Liver (tissue), 9 donors: ENCODE results near the gene ANKRD11. TPM values are rescaled to one million over a fixed set of nuclear protein-coding genes. Genes with fewer than 3 reads are reported as not detected.

Experiments used
- DNase-seq: peaks from one replicate; pipeline ENCODE4 v3.0.0-alpha.2; 2017; ENCODE audit warnings: low spot score
- H3K27ac ChIP-seq, 2 donors: one replicate each; pipeline ENCODE4 v1.7.0; 2013; ENCODE audit warnings: inconsistent platforms in 2 of 2, low read length in 2 of 2, control low read depth in 1 of 2, low read depth in 1 of 2, mild to moderate bottlenecking in 1 of 2
- H3K27me3 ChIP-seq, 4 donors: one replicate each; pipeline versions ENCODE4 v1.6.1 to v1.7.0; 2013; ENCODE audit warnings: low read length in 3 of 4, inconsistent platforms in 1 of 4, mild to moderate bottlenecking in 1 of 4, moderate library complexity in 1 of 4; ENCODE audit not compliant: control insufficient read depth in 4 of 4, insufficient read depth in 4 of 4
- H3K36me3 ChIP-seq, 4 donors: one replicate each; pipeline versions ENCODE4 v1.6.1 to v1.7.0; 2013; ENCODE audit warnings: low read length in 3 of 4, mild to moderate bottlenecking in 3 of 4, low read depth in 1 of 4, moderate library complexity in 1 of 4; ENCODE audit not compliant: control insufficient read depth in 4 of 4, insufficient read depth in 3 of 4
- H3K4me1 ChIP-seq, 4 donors: one replicate each; pipeline versions ENCODE4 v1.6.1 to v1.7.0; 2013; ENCODE audit warnings: low read length in 3 of 4, mild to moderate bottlenecking in 3 of 4, moderate library complexity in 1 of 4; ENCODE audit not compliant: control insufficient read depth in 4 of 4, insufficient read depth in 4 of 4
- H3K4me3 ChIP-seq, 3 donors: one replicate each; pipeline versions ENCODE4 v1.6.1 to v1.7.0; 2013; ENCODE audit warnings: low read length in 3 of 3, control low read depth in 1 of 3, low read depth in 1 of 3, mild to moderate bottlenecking in 1 of 3
- H3K9ac ChIP-seq, 2 donors: one replicate each; pipeline ENCODE4 v1.7.0; 2013; ENCODE audit warnings: low read length in 2 of 2, mild to moderate bottlenecking in 2 of 2, moderate library complexity in 2 of 2, control low read depth in 1 of 2, low read depth in 1 of 2
- H3K9me3 ChIP-seq, 4 donors: one replicate each; pipeline versions ENCODE4 v1.6.1 to v1.7.0; 2013; ENCODE audit warnings: low read length in 3 of 4; ENCODE audit not compliant: control insufficient read depth in 4 of 4
- EGR1 ChIP-seq, 2 donors: IDR thresholded peaks; 2 replicates each; pipeline ENCODE4 v1.6.1; 2016 to 2018; ENCODE audit warnings: antibody characterized with exemption in 2 of 2, low read depth in 2 of 2
- FOXA1 ChIP-seq: IDR thresholded peaks from 2 replicates; pipeline ENCODE4 v1.6.1; 2016; ENCODE audit warnings: antibody characterized with exemption
- FOXA2 ChIP-seq: IDR thresholded peaks from 2 replicates; pipeline ENCODE4 v1.6.1; 2016; ENCODE audit warnings: antibody characterized with exemption
- HNF4A ChIP-seq, 2 donors: conservative IDR thresholded peaks; 2 replicates each; pipeline ENCODE4 v1.6.1; 2016; ENCODE audit warnings: antibody characterized with exemption in 2 of 2, mild to moderate bottlenecking in 2 of 2
- JUND ChIP-seq, 2 donors: IDR thresholded peaks; 2 replicates each; pipeline ENCODE4 v1.6.1; 2016; ENCODE audit warnings: antibody characterized with exemption in 2 of 2
- NR2F2 ChIP-seq: IDR thresholded peaks from 2 replicates; pipeline ENCODE4 v1.6.1; 2016; ENCODE audit warnings: antibody characterized with exemption
- RAD21 ChIP-seq, 2 donors: IDR thresholded peaks; 2 replicates each; pipeline ENCODE4 v1.6.1; 2016; ENCODE audit warnings: antibody characterized with exemption in 2 of 2, mild to moderate bottlenecking in 2 of 2
- RXRA ChIP-seq, 2 donors: IDR thresholded peaks; 2 replicates each; pipeline ENCODE4 v1.6.1; 2017 to 2018; ENCODE audit warnings: antibody characterized with exemption in 2 of 2, mild to moderate bottlenecking in 1 of 2
- SP1 ChIP-seq: IDR thresholded peaks from 2 replicates; pipeline ENCODE4 v1.6.1; 2018; ENCODE audit warnings: antibody characterized with exemption, mild to moderate bottlenecking
- TAF1 ChIP-seq: conservative IDR thresholded peaks from 2 replicates; pipeline ENCODE4 v1.6.1; 2016; ENCODE audit warnings: antibody characterized with exemption, mild to moderate bottlenecking
- YY1 ChIP-seq: IDR thresholded peaks from 2 replicates; pipeline ENCODE4 v1.6.1; 2016; ENCODE audit warnings: antibody characterized with exemption, mild to moderate bottlenecking
- WGBS: extraction: QIAGEN DNeasy Blood & Tissue Kit; methylation state at CpG from one replicate; pipeline ENCODE4 v1.1.7; 2013; 5-methylcytosine and 5-hydroxymethylcytosine counted together
- polyA plus RNA-seq, 2 donors: library from polyadenylated mRNA; stranded (reverse) in 1 of 2; unstranded in 1 of 2; fragments of 200-250 nt in 1 of 2; fragments of >200 nt in 1 of 2; fragmentation: Nextera tagmentation in 1 of 2; extraction: Ambion mirVana in 1 of 2; gene quantifications; one replicate each; pipeline versions ENCODE4 v1.2.1 to v1.2.3, GENCODE V29; 2013 to 2015
- total RNA-seq, 2 donors: library from RNA; depleted of rRNA; stranded (reverse); fragments of >200 nt; gene quantifications; one replicate each; pipeline ENCODE4 v1.2.3, GENCODE V29; 2014
- TF ChIP-seq, protein P1 (sequence below): IDR thresholded peaks from 2 replicates; pipeline ENCODE4 v1.6.1; 2016; ENCODE audit warnings: antibody characterized with exemption
- TF ChIP-seq, protein P2 (sequence below): IDR thresholded peaks from 2 replicates; pipeline ENCODE4 v1.6.1; 2016; ENCODE audit warnings: antibody characterized with exemption
- TF ChIP-seq, protein P3 (sequence below): IDR thresholded peaks from 2 replicates; pipeline ENCODE4 v1.6.1; 2016; ENCODE audit warnings: antibody characterized with exemption
- TF ChIP-seq, protein P4 (sequence below): fragments of 150-350 bp; IDR thresholded peaks from 2 replicates; pipeline ENCODE4 v1.5.1; 2017; ENCODE audit warnings: improper control_type of control experiment, low read depth, low read length; ENCODE audit not compliant: missing input control
- donor health status: healthy.
- donor health status: healthy.
- donor health status: healthy.
- donor health status: healthy.
- donor health status: healthy.

Gene ANKRD11
- total and polyA plus RNA-seq, 4 donors = 16.3 to 55.1 (median 28.0) TPM

DNA sequence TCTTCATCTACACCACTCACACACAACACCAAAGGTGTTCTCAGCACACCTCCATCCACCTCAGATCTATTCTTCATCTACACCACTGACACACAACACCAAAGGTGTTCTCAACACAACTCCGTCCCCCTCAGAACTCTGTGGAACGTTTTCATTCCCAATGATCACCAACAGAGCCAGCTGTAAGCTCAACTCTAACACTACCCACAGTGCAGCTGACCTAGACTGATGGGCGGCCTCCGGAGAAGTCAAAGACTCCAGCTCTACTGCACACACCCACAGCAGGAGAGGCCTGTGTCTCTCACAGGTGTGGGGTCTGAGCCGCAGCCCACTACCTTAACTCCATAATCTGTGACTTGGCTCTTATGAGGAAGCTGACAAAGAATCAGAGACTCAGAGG lies 50.7 kb downstream of the ANKRD11 start:
- H3K36me3 ChIP-seq = no peaks in the 10 kb centered on the region
- no peak for DNase-seq
- 89% methylated on average over 5 of the region's 5 CpGs for WGBS
- H3K27ac ChIP-seq = no peak overlapping the region
- H3K9me3 ChIP-seq = no peaks in the 10 kb centered on the region
- H3K9ac ChIP-seq = no peak overlapping the region
- no peaks in the 10 kb centered on the region for H3K27me3 ChIP-seq
- TF ChIP-seq TAF1 (no peak), RAD21 (IDR thresholded peaks at IDR 0.05) (no peak), EGR1 (IDR thresholded peaks at IDR 0.05; ENCODE audit: low read depth in 2 of 2) (no peak), YY1 (no peak), JUND (IDR thresholded peaks at IDR 0.05) (no peak), SP1 (no peak), FOXA1 (no peak), HNF4A (conservative IDR thresholded peaks at IDR 0.05) (no peak), NR2F2 (no peak), FOXA2 (no peak)
- TF ChIP-seq, protein P1, sequence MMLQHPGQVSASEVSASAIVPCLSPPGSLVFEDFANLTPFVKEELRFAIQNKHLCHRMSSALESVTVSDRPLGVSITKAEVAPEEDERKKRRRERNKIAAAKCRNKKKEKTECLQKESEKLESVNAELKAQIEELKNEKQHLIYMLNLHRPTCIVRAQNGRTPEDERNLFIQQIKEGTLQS = no peak
- TF ChIP-seq, protein P2, sequence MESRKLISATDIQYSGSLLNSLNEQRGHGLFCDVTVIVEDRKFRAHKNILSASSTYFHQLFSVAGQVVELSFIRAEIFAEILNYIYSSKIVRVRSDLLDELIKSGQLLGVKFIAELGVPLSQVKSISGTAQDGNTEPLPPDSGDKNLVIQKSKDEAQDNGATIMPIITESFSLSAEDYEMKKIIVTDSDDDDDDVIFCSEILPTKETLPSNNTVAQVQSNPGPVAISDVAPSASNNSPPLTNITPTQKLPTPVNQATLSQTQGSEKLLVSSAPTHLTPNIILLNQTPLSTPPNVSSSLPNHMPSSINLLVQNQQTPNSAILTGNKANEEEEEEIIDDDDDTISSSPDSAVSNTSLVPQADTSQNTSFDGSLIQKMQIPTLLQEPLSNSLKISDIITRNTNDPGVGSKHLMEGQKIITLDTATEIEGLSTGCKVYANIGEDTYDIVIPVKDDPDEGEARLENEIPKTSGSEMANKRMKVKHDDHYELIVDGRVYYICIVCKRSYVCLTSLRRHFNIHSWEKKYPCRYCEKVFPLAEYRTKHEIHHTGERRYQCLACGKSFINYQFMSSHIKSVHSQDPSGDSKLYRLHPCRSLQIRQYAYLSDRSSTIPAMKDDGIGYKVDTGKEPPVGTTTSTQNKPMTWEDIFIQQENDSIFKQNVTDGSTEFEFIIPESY = no peak
- TF ChIP-seq, protein P3, sequence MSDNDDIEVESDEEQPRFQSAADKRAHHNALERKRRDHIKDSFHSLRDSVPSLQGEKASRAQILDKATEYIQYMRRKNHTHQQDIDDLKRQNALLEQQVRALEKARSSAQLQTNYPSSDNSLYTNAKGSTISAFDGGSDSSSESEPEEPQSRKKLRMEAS = no peak
- TF ChIP-seq, protein P4, sequence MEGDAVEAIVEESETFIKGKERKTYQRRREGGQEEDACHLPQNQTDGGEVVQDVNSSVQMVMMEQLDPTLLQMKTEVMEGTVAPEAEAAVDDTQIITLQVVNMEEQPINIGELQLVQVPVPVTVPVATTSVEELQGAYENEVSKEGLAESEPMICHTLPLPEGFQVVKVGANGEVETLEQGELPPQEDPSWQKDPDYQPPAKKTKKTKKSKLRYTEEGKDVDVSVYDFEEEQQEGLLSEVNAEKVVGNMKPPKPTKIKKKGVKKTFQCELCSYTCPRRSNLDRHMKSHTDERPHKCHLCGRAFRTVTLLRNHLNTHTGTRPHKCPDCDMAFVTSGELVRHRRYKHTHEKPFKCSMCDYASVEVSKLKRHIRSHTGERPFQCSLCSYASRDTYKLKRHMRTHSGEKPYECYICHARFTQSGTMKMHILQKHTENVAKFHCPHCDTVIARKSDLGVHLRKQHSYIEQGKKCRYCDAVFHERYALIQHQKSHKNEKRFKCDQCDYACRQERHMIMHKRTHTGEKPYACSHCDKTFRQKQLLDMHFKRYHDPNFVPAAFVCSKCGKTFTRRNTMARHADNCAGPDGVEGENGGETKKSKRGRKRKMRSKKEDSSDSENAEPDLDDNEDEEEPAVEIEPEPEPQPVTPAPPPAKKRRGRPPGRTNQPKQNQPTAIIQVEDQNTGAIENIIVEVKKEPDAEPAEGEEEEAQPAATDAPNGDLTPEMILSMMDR = no peak
- no peak overlapping the region for H3K4me3 ChIP-seq
- H3K4me1 ChIP-seq = peaks cover 16 to 45% (median 32%) of the 10 kb centered on the region in 4 donors

DNA sequence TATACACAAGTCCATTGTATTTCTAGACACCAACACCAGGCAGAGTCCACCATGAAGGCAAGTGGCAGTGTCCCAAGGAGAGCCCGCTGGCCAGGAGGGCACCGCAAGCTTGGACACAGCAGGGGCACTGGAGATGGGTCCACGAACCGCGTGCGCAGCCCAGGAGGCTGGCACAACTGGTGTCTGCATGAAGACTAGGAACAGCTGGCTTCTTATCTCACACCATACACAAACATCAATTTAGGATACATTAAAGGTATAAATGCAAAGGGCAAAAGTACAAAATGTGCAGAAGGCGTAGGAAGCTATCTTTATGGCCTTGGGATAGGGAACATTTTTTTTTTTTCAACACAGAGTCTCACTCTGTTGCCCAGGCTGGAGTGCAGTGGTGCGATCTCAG lies 52.4 kb downstream of the ANKRD11 start:
- Histone ChIP-seq H3K4me3 (no peak overlapping the region), H3K27ac (no peak overlapping the region), H3K9ac (no peak overlapping the region), H3K9me3 (no peaks in the 10 kb centered on the region), H3K4me1 (peaks cover 9 to 28% (median 21%) of the 10 kb centered on the region in 4 donors), H3K36me3 (no peaks in the 10 kb centered on the region), H3K27me3 (no peaks in the 10 kb centered on the region)
- TF ChIP-seq EGR1 (IDR thresholded peaks at IDR 0.05; ENCODE audit: low read depth in 2 of 2) (no peak), FOXA1 (no peak)
- 94% methylated on average over 8 of the region's 8 CpGs for WGBS
- DNase-seq = no peak

DNA sequence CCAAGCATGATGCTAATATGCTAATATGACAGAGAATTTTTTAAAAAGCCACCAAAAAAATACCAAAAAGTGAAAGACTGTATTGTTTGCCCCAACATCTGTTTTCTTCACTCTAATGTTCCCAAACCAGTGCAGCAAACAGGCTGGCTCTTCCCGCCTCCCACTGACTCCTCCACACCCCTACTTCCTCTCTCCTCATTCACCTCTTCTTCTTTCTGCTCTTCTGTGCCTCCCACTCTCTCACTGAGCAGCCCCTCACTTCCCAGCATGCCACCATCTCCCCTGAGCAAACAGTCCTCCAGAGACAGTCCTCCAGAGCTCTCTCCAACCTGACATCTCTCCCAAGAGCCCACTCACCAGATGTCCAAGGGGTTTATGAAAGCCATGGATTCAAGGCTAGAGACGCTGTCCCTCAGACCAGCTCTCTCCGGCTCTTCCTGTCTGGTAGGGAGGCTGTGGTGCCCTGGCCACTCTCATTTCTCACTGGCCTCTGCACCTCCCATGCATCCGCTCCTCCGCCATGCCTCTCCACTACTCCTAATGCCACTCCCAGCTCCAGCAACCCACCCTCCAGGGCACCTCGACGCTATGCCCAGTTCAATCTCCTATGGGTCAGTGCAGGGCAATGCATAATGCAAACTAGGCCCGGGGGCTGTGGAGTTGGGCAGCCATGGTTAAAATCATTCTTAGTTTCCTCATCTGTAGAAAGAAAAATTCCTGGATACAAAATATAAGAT lies 52.9 kb downstream of the ANKRD11 start:
- Histone ChIP-seq H3K4me3 (no peak overlapping the region), H3K9me3 (no peaks in the 10 kb centered on the region), H3K4me1 (peaks cover 6 to 26% (median 17%) of the 10 kb centered on the region in 4 donors), H3K27ac (no peak overlapping the region), H3K27me3 (no peaks in the 10 kb centered on the region), H3K36me3 (no peaks in the 10 kb centered on the region), H3K9ac (no peak overlapping the region)
- WGBS = 89% methylated on average over 8 of the region's 8 CpGs
- no peak for DNase-seq
- TF ChIP-seq, protein P3 = no peak
- TF ChIP-seq, protein P1 = no peak
- no peak for TF ChIP-seq RXRA (IDR thresholded peaks at IDR 0.05)
- TF ChIP-seq RAD21 (IDR thresholded peaks at IDR 0.05) = no peak
- TF ChIP-seq SP1 = no peak
- no peak for TF ChIP-seq YY1
- TF ChIP-seq, protein P4 = no peak
